NT2/D1 (cell line): ENCODE measurements around the gene PALLD.

Experiments used
- SUZ12 ChIP-seq: IDR thresholded peaks from 2 replicates; pipeline ENCODE4 v1.6.1; 2011; ENCODE audit not compliant: insufficient read length, insufficient read depth; ENCODE audit errors: extremely low read depth
- ZNF274 ChIP-seq: IDR thresholded peaks from 2 replicates; pipeline ENCODE4 v1.6.1; 2011; ENCODE audit warnings: mild to moderate bottlenecking, low read depth, low read length

DNA sequence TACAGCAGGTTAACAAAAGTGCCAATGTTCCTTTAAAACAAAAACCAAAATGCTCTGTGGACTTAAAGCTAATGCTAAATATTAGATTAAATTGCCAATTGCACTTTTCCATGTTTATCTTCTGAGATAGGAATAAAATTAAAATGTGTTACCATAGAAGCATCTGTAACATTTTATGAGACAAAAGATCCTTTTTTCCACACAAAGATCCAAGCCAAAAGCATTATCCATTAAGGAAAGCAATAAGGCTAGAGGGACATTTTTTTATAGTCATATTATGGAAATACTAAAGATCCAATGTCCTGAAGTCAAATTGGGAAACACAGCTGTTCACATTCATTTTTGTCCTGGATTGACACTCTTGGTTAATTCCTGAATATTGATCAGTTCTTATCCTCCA lies 73.6 kb downstream of the PALLD start:
- TF ChIP-seq SUZ12 (no peak), ZNF274 (no peak)
